HCT116 (cell line): ENCODE data around the gene RPL27. TPM values are rescaled to one million over a fixed set of nuclear protein-coding genes. Genes with fewer than 3 reads are reported as not detected.

Experiments used
- ATAC-seq: fragments of 200-7000 bp; cut with Tn5 transposase; 2 replicates; pipeline ENCODE4 v1.9.1; 2020; ENCODE audit warnings: mild to moderate bottlenecking, moderate library complexity
- BruUV-seq: library from RNA; stranded (reverse); fragments of 400-500 nt; replicated peaks from 2 replicates; lab custom pipeline; 2021; lab: Mats Ljungman, UMichigan
- CTCF ChIA-PET: fragments of 300-600 bp; sonication (Branson Sonifier 250); formaldehyde crosslinking; loops from one replicate; lab custom pipeline; 2021; ENCODE audit warnings: antibody characterized with exemption; lab: Charles Lee
- POLR2A ChIA-PET: fragments of 300-600, 350-600 bp; sonication (Branson Sonifier 250); formaldehyde crosslinking; loops from one replicate; lab custom pipeline; 2021; ENCODE audit warnings: antibody characterized with exemption; lab: Charles Lee
- RAD21 ChIA-PET, 2 experiments: fragments of 300-600 bp; sonication (Branson Sonifier 250); formaldehyde crosslinking; loops; one replicate each; lab custom pipeline; 2023; ENCODE audit warnings: low total read pairs in 2 of 2; ENCODE audit not compliant: uncharacterized antibody in 2 of 2, unreplicated experiment in 2 of 2, low non-redundant PET in 1 of 2; lab: Charles Lee
- DNase-seq: peaks from one replicate; pipeline ENCODE4 v3.0.0-alpha.2; 2010; ENCODE audit warnings: low read depth, low spot score
- H2AFZ ChIP-seq: fragments of 200-600 bp; shearing (Covaris generic), sonication (generic); 2 replicates; pipeline ENCODE4 v1.6.1; 2017; ENCODE audit warnings: low read depth, mixed run types, mixed read lengths, antibody characterized with exemption, low read length; ENCODE audit not compliant: poor library complexity, severe bottlenecking
- H3K27ac ChIP-seq: 2 replicates; pipeline ENCODE4 v1.5.1; 2012; ENCODE audit warnings: low read depth, low read length
- H3K27me3 ChIP-seq: fragments of 200-600 bp; sonication (generic); 2 replicates; pipeline ENCODE4 v1.6.1; 2016; ENCODE audit warnings: mixed run types, low read length, mixed read lengths; ENCODE audit not compliant: insufficient read depth
- H3K36me3 ChIP-seq, 2 experiments: fragments of 200-500 bp in 1 of 2; fragments of 200-600 bp in 1 of 2; sonication (Bioruptor generic) in 1 of 2; sonication (generic) in 1 of 2; 2 replicates each; pipeline versions ENCODE4 v1.5.1 to v1.6.1; 2014 to 2016; ENCODE audit warnings: low read length in 2 of 2, inconsistent platforms in 1 of 2, mixed read lengths in 1 of 2, mixed run types in 1 of 2; ENCODE audit not compliant: insufficient read depth in 2 of 2, control insufficient read depth in 1 of 2
- H3K4me1 ChIP-seq, 2 experiments: fragments of 200-600 bp in 1 of 2; sonication (generic) in 1 of 2; 2 replicates each; pipeline versions ENCODE4 v1.5.1 to v1.6.1; 2012 to 2017; ENCODE audit warnings: low read length in 2 of 2, inconsistent platforms in 1 of 2, mild to moderate bottlenecking in 1 of 2, mixed read lengths in 1 of 2, mixed run types in 1 of 2, moderate library complexity in 1 of 2; ENCODE audit not compliant: insufficient read depth in 2 of 2, control insufficient read depth in 1 of 2
- H3K4me2 ChIP-seq: fragments of 200-600 bp; sonication (generic); 2 replicates; pipeline ENCODE4 v1.6.1; 2017; ENCODE audit warnings: mixed run types, low read length, mixed read lengths
- H3K4me3 ChIP-seq, 2 experiments: fragments of 200-600 bp in 1 of 2; sonication (generic) in 1 of 2; replicated peaks in 1 of 2; 2 replicates each; pipeline ENCODE4 v1.5.1; 2011 to 2016; ENCODE audit warnings: low read length in 2 of 2, control low read depth in 1 of 2, low read depth in 1 of 2, mild to moderate bottlenecking in 1 of 2, mixed read lengths in 1 of 2, mixed run types in 1 of 2
- H3K79me2 ChIP-seq: fragments of 200-600 bp; sonication (generic); 2 replicates; pipeline ENCODE4 v1.6.1; 2017; ENCODE audit warnings: mild to moderate bottlenecking, mixed run types, low read length, moderate library complexity, mixed read lengths; ENCODE audit not compliant: insufficient read depth
- H3K9ac ChIP-seq: fragments of 200-600 bp; sonication (generic); 2 replicates; pipeline ENCODE4 v1.6.1; 2016; ENCODE audit warnings: low read length, mixed read lengths
- H3K9me2 ChIP-seq: fragments of 200-600 bp; sonication (generic), shearing (Covaris generic); 2 replicates; pipeline ENCODE4 v1.6.1; 2017; ENCODE audit warnings: mixed run types, mild to moderate bottlenecking, moderate library complexity; ENCODE audit not compliant: insufficient read depth
- H3K9me3 ChIP-seq, 2 experiments: fragments of 200-500 bp in 1 of 2; fragments of 200-600 bp in 1 of 2; sonication (Bioruptor generic) in 1 of 2; sonication (generic) in 1 of 2; 2 replicates each; pipeline ENCODE4 v1.6.1; 2014 to 2017; ENCODE audit warnings: low read length in 2 of 2, mixed read lengths in 2 of 2, inconsistent platforms in 1 of 2, low read depth in 1 of 2, mild to moderate bottlenecking in 1 of 2, mixed run types in 1 of 2, moderate library complexity in 1 of 2; ENCODE audit not compliant: control insufficient read depth in 1 of 2, insufficient read depth in 1 of 2
- H4K20me1 ChIP-seq: fragments of 200-600 bp; sonication (generic), shearing (Covaris generic); 2 replicates; pipeline ENCODE4 v1.6.1; 2017; ENCODE audit warnings: mixed run types, mild to moderate bottlenecking, moderate library complexity; ENCODE audit not compliant: insufficient read depth
- CBX3 ChIP-seq: IDR thresholded peaks from 2 replicates; pipeline ENCODE4 v1.6.1; 2012; ENCODE audit warnings: low read depth
- CEBPB ChIP-seq: IDR thresholded peaks from 2 replicates; pipeline ENCODE4 v1.6.1; 2012; ENCODE audit warnings: low read depth
- EGR1 ChIP-seq: IDR thresholded peaks from 2 replicates; pipeline ENCODE4 v1.6.1; 2012; ENCODE audit warnings: low read depth
- ELF1 ChIP-seq: IDR thresholded peaks from 2 replicates; pipeline ENCODE4 v1.6.1; 2012; ENCODE audit warnings: low read depth, borderline replicate concordance
- FOSL1 ChIP-seq: IDR thresholded peaks from 2 replicates; pipeline ENCODE4 v1.6.1; 2012; ENCODE audit warnings: low read depth
- POLR2A ChIP-seq: IDR thresholded peaks from 2 replicates; pipeline ENCODE4 v1.7.0; 2011; ENCODE audit warnings: borderline replicate concordance; ENCODE audit not compliant: insufficient read depth, insufficient read length; ENCODE audit errors: extremely low read depth
- POLR2AphosphoS5 ChIP-seq: IDR thresholded peaks from 2 replicates; pipeline ENCODE4 v1.6.1; 2011; ENCODE audit warnings: mild to moderate bottlenecking, low read depth, low read length, moderate library complexity
- RAD21 ChIP-seq: IDR thresholded peaks from 2 replicates; pipeline ENCODE4 v1.6.1; 2012; ENCODE audit warnings: low read depth, mild to moderate bottlenecking
- SIN3A ChIP-seq: IDR thresholded peaks from 2 replicates; pipeline ENCODE4 v1.6.1; 2012; ENCODE audit warnings: low read depth
- SP1 ChIP-seq: IDR thresholded peaks from 2 replicates; pipeline ENCODE4 v1.6.1; 2012; ENCODE audit warnings: low read depth
- SRF ChIP-seq: IDR thresholded peaks from 2 replicates; pipeline ENCODE4 v1.6.1; 2012; ENCODE audit warnings: low read depth
- TCF7L2 ChIP-seq: IDR thresholded peaks from 2 replicates; pipeline ENCODE4 v1.7.0; 2011; ENCODE audit warnings: borderline replicate concordance, inconsistent platforms; ENCODE audit not compliant: insufficient read depth, insufficient read length; ENCODE audit errors: extremely low read depth
- YY1 ChIP-seq: IDR thresholded peaks from 2 replicates; pipeline ENCODE4 v1.6.1; 2011; ENCODE audit warnings: low read length, low read depth, moderate library complexity, mild to moderate bottlenecking; ENCODE audit not compliant: insufficient replicate concordance; ENCODE audit errors: extremely low read depth
- ZFX ChIP-seq: fragments of 450-650 bp; IDR thresholded peaks from 2 replicates; pipeline ENCODE4 v1.6.1; 2017
- ZNF274 ChIP-seq: fragments of 200-500 bp; sonication (Bioruptor generic); IDR thresholded peaks from 2 replicates; pipeline ENCODE4 v1.6.1; 2014; ENCODE audit warnings: mild to moderate bottlenecking, low read depth, low read length, inconsistent platforms
- intact Hi-C: fragments of 100-400 bp; cut with micrococcal nuclease; formaldehyde crosslinking; loops from 2 replicates; pipeline ENCODE4 v1.10.0; 2022
- total RNA-seq: library from RNA; stranded (reverse); gene quantifications from one replicate; pipeline ENCODE4 v1.2.1, GENCODE V29; 2021; ENCODE audit not compliant: unreplicated experiment
- TF ChIP-seq, protein P1 (sequence below), 3 experiments: fragments of 200-600 bp in 1 of 3; sonication (generic) in 1 of 3; IDR thresholded peaks in 2 of 3; conservative IDR thresholded peaks in 1 of 3; 2 replicates each; pipeline ENCODE4 v1.5.1; 2012 to 2017; ENCODE audit warnings: low read depth in 2 of 3, low read length in 2 of 3, antibody characterized with exemption in 1 of 3, borderline replicate concordance in 1 of 3, control low read depth in 1 of 3, mild to moderate bottlenecking in 1 of 3, mixed read lengths in 1 of 3, mixed run types in 1 of 3, moderate library complexity in 1 of 3; ENCODE audit not compliant: insufficient read depth in 1 of 3
- TF ChIP-seq, protein P2 (sequence below): IDR thresholded peaks from 2 replicates; pipeline ENCODE4 v1.6.1; 2012
- TF ChIP-seq, protein P3 (sequence below): IDR thresholded peaks from 2 replicates; pipeline ENCODE4 v1.6.1; 2011; ENCODE audit warnings: mild to moderate bottlenecking, low read length, moderate library complexity; ENCODE audit not compliant: insufficient replicate concordance; ENCODE audit errors: extremely low read depth

Gene RPL27
- total RNA-seq, 1 experiment from 2014 or later, result 1,295 TPM

DNA sequence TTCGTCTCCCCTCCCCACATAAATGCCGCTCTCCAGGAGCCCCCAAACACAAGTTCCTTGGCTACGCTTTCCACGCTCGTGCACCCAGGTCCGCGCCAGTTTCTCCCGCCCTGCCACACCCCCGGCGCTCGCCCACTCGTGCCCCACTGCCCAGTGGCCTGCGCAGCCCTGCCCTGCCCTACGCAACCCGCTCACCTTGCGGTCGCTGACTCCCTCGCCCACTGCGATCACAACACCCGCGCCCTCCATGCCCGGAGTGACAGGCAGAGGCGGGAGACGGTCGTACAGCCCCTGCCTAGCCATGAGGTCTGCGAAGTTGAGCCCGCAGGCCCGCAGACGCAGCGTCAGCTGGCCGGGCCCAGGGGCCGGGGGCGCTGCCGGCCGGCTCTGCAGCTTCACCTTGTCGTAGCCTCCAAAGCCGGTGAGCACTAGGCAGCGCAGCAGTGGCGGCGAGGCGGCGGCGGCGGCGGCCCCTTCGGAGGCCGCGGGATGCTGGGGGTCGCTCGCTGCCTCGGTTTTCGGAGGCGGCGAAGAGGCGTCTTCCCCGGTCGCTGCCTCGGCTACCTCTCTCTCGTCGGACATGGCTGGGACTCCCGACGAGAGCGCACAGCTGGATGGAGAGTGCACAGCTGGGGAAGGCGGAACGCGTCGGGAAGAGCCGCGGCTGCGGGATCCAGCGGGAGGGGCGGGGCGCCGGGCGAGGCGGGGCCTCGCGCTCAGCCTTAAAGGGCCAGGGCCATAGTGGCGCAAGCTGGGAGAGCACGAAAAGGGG, 23.7 kb downstream of the RPL27 start, which contains the start of gene VAT1 (continued):
- TF ChIP-seq, protein P1, sequence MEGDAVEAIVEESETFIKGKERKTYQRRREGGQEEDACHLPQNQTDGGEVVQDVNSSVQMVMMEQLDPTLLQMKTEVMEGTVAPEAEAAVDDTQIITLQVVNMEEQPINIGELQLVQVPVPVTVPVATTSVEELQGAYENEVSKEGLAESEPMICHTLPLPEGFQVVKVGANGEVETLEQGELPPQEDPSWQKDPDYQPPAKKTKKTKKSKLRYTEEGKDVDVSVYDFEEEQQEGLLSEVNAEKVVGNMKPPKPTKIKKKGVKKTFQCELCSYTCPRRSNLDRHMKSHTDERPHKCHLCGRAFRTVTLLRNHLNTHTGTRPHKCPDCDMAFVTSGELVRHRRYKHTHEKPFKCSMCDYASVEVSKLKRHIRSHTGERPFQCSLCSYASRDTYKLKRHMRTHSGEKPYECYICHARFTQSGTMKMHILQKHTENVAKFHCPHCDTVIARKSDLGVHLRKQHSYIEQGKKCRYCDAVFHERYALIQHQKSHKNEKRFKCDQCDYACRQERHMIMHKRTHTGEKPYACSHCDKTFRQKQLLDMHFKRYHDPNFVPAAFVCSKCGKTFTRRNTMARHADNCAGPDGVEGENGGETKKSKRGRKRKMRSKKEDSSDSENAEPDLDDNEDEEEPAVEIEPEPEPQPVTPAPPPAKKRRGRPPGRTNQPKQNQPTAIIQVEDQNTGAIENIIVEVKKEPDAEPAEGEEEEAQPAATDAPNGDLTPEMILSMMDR (IDR thresholded peaks at IDR 0.05 in 2 of 3, conservative IDR thresholded peaks at IDR 0.05 in 1 of 3; ENCODE audit: borderline replicate concordance in 1 of 3, insufficient read depth in 1 of 3, low read depth in 2 of 3, low read length in 2 of 3), result no peak
- TF ChIP-seq ELF1, result no peak

DNA sequence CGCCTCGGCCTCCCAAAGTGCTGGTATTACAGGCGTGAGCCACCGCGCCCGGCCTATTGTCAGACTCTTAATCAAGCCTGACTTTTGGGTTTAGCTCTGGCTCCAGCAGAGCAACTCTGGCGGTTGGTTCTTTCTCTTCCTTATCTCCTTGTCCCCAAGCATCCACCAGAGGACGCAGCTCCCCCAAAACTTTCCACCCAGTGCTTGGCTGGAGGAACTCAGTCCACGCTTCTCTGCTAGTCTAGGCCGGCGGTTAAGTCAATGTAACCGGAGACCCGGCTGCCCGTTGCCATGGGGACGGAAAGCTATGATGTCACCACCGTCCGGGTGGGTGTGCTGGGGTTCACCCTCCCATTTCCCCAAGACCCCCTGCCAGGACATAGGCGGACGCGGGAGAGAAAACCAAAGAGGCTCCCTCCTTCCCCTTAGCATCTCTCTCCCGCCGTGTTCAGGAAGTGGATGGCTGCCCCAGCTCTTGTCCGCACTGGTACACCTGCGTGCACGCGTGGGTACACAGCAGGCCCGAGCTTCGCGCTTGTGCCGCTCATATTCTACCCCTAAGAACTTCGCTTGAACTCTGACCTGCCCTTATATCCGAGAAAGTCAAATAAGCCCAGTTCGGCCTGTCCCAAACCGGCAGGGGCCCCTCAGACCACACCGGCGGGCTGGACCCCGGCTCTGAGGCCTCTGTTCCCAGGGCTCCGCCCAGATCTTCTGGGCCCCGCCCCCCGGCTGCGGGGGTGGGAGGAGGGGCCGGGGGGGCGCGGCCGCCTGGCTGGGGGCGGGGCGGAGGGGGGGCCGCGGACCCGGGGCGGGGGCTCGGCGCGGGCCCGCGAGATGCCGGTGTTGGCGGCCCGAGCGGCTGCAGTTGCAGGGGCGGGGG, 26.4 kb downstream of the RPL27 start, which contains the start of gene RND2:
RND2 (plus strand) TSS at position 825 of the 883 bp plus-strand sequence. CDS start 117 bp downstream, outside the sequence.
- no TSS peak for BruUV-seq
- peak within 1 kb of the TSS; percentile 63 for H3K27ac ChIP-seq
- TF ChIP-seq POLR2A (no peak), SIN3A (no peak; the same call in 1 of the 2 replicates), ZNF274 (no peak), SRF (no peak), EGR1 (peak; percentile 85), ELF1 (no peak), TCF7L2 (peak; percentile 15), FOSL1 (no peak), RAD21 (peak; percentile 87), ZFX (peak; percentile 46; the same call in 1 of the 2 replicates), YY1 (peak; percentile 22), CBX3 (no peak), CEBPB (no peak), POLR2AphosphoS5 (peak; percentile 57), SP1 (0 out of 2 replicates have a peak, but pooled peaks have one; percentile 7)
- TF ChIP-seq, protein P2, sequence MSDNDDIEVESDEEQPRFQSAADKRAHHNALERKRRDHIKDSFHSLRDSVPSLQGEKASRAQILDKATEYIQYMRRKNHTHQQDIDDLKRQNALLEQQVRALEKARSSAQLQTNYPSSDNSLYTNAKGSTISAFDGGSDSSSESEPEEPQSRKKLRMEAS, result peak; percentile 68
- TF ChIP-seq, protein P3, sequence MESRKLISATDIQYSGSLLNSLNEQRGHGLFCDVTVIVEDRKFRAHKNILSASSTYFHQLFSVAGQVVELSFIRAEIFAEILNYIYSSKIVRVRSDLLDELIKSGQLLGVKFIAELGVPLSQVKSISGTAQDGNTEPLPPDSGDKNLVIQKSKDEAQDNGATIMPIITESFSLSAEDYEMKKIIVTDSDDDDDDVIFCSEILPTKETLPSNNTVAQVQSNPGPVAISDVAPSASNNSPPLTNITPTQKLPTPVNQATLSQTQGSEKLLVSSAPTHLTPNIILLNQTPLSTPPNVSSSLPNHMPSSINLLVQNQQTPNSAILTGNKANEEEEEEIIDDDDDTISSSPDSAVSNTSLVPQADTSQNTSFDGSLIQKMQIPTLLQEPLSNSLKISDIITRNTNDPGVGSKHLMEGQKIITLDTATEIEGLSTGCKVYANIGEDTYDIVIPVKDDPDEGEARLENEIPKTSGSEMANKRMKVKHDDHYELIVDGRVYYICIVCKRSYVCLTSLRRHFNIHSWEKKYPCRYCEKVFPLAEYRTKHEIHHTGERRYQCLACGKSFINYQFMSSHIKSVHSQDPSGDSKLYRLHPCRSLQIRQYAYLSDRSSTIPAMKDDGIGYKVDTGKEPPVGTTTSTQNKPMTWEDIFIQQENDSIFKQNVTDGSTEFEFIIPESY, result no peak

More for the DNA sequence above, 26.4 kb downstream of the RPL27 start, which contains the start of gene RND2:
- H3K27me3 ChIP-seq, result no peaks in the 10 kb centered on the region
- peak within 1 kb of the TSS; percentile 45 to 61 for H3K4me3 ChIP-seq
- CTCF ChIA-PET, result interaction anchor here (0.7 to 1.8 kb wide), 11 partner anchors 12 to 459 kb away, joined by 3 to 12 read pairs (median 4); partner anchors contain the start of genes DHX8, NBR1 and RPL27
- peak within 1 kb of the TSS; percentile 99 for H3K4me2 ChIP-seq
- H3K9me3 ChIP-seq, result no peaks in the 10 kb centered on the region
- no peak within 1 kb of the TSS for H2AFZ ChIP-seq
- no peaks in the 10 kb centered on the region for H3K36me3 ChIP-seq
- H3K79me2 ChIP-seq, result peaks cover 8% of the 10 kb centered on the region; the same call in 1 of the 2 replicates
- intact Hi-C loops, result loop anchor here (2.0 to 5.0 kb wide), 2 partner anchors 100 to 363 kb away; partner anchors contain the start of gene BRCA1
- POLR2A ChIA-PET, result interaction anchor here (0.8 to 3.9 kb wide), 9 partner anchors 10 to 343 kb away, joined by 3 to 30 read pairs (median 5); partner anchors contain the start of genes BRCA1, RPL27 and TMEM106A
- H3K4me1 ChIP-seq, result peaks cover 9 to 38% of the 10 kb centered on the region in 2 experiments; a peak in 3 of 4 replicates
- no peaks in the 10 kb centered on the region for H4K20me1 ChIP-seq
- RAD21 ChIA-PET, result interaction anchor here in 1 of 2 experiments (1.2 kb wide), 1 partner anchor 27 kb away, joined by 3 read pairs; the partner anchor contains the start of gene RPL27
- ATAC-seq (peak; percentile 72), DNase-seq (peak; percentile 91)
- peak within 1 kb of the TSS; percentile 68 for H3K9ac ChIP-seq
- H3K9me2 ChIP-seq, result no peaks in the 10 kb centered on the region
